Keratinocyte (primary cell): ENCODE measurements around the gene CCDC158.

Experiments
- CTCF ChIP-seq, 3 experiments: IDR thresholded peaks in 1 of 3; conservative IDR thresholded peaks in 1 of 3; optimal IDR thresholded peaks in 1 of 3; 2 replicates in 2 of 3; 3 replicates in 1 of 3; pipeline versions ENCODE3 to v1.5.1; 2011; ENCODE audit warnings: low read length in 3 of 3, mild to moderate bottlenecking in 3 of 3, moderate library complexity in 2 of 3, control low read depth in 1 of 3, inconsistent platforms in 1 of 3; ENCODE audit not compliant: insufficient read depth in 2 of 3; ENCODE audit errors: extremely low read depth in 1 of 3
- EZH2 ChIP-seq: IDR thresholded peaks from one replicate; pipeline ENCODE4 v1.6.1; 2012; ENCODE audit warnings: inconsistent platforms, mild to moderate bottlenecking, low read length, moderate library complexity

GRCh38 chr4:76441881-76442280, 20.9 kb upstream of the CCDC158 start:
- TF ChIP-seq CTCF (optimal IDR thresholded peaks at IDR 0.05 in 1 of 3, IDR thresholded peaks at IDR 0.05 in 1 of 3, conservative IDR thresholded peaks at IDR 0.05 in 1 of 3; ENCODE audit: extremely low read depth in 1 of 3, insufficient read depth in 2 of 3, low read length in 3 of 3) (no peak), EZH2 (no peak)
